ENCODE results near the gene CYP27A1.

- TF ChIP-seq CTCF (IDR thresholded peaks at IDR 0.05) (no peak), POLR2A (IDR thresholded peaks at IDR 0.05) (no peak)
Measured at GRCh38 chr2:218827701-218828476, 45.9 kb downstream of the CYP27A1 start.
